Endothelial cell of umbilical vein (primary cell): ENCODE data around the gene NME4. TPM values are rescaled to one million over a fixed set of nuclear protein-coding genes. Genes with fewer than 3 reads are reported as not detected.

Experiments used
- BruUV-seq: library from RNA; stranded (reverse); fragments of 400-500 nt; replicated peaks from 2 replicates; lab custom pipeline; 2021; lab: Mats Ljungman, UMichigan
- CTCF ChIA-PET: fragments of 300-600, 350-600 bp; sonication (Branson Sonifier 250); formaldehyde crosslinking; loops from one replicate; lab custom pipeline; 2021; ENCODE audit warnings: antibody characterized with exemption, inconsistent platforms; lab: Charles Lee
- POLR2A ChIA-PET: fragments of 300-600, 350-600 bp; sonication (Branson Sonifier 250); formaldehyde crosslinking; loops from one replicate; lab custom pipeline; 2021; ENCODE audit warnings: antibody characterized with exemption, inconsistent platforms; lab: Charles Lee
- DNase-seq: peaks from one replicate; pipeline ENCODE4 v3.0.0-alpha.2; 2011; ENCODE audit warnings: low read depth, low spot score
- FAIRE-seq: peaks from 2 replicates; lab custom pipeline; 2011; peaks lifted over from hg19 to GRCh38; lab: Jason Lieb, UNC
- H2AFZ ChIP-seq: 2 replicates; pipeline ENCODE4 v1.6.0; 2012; ENCODE audit warnings: low read depth, low read length, control low read depth, inconsistent platforms
- H3K27ac ChIP-seq: 2 replicates; pipeline ENCODE4 v1.5.1; 2011; ENCODE audit warnings: low read depth, mild to moderate bottlenecking, control low read depth, low read length, moderate library complexity; ENCODE audit not compliant: insufficient read depth
- H3K27me3 ChIP-seq, 2 experiments: 2 replicates each; pipeline versions ENCODE4 v1.6.0 to v1.6.1; 2011; ENCODE audit warnings: low read length in 2 of 2, mixed read lengths in 1 of 2; ENCODE audit not compliant: control insufficient read depth in 2 of 2, insufficient read depth in 2 of 2
- H3K36me3 ChIP-seq, 2 experiments: 2 replicates in 1 of 2; 3 replicates in 1 of 2; pipeline ENCODE4 v1.5.1; 2011; ENCODE audit warnings: low read length in 2 of 2, mild to moderate bottlenecking in 1 of 2, moderate library complexity in 1 of 2; ENCODE audit not compliant: control insufficient read depth in 2 of 2, insufficient read depth in 2 of 2; ENCODE audit errors: extremely low read depth in 1 of 2
- H3K4me1 ChIP-seq: 3 replicates; pipeline ENCODE4 v1.5.1; 2011; ENCODE audit warnings: mild to moderate bottlenecking, low read length; ENCODE audit not compliant: control insufficient read depth, insufficient read depth; ENCODE audit errors: extremely low read depth
- H3K4me2 ChIP-seq: 2 replicates; pipeline ENCODE4 v1.6.1; 2011; ENCODE audit warnings: low read length, control low read depth, mixed read lengths; ENCODE audit not compliant: insufficient read depth
- H3K4me3 ChIP-seq, 3 experiments: fragments of 200-600 bp in 1 of 3; sonication (generic), shearing (Covaris generic) in 1 of 3; replicated peaks in 1 of 3; 2 replicates each; pipeline ENCODE4 v1.5.1; 2011 to 2016; ENCODE audit warnings: control low read depth in 3 of 3, low read length in 3 of 3, mild to moderate bottlenecking in 2 of 3, inconsistent platforms in 1 of 3, low read depth in 1 of 3, moderate library complexity in 1 of 3; ENCODE audit not compliant: insufficient read depth in 1 of 3
- H3K79me2 ChIP-seq: 2 replicates; pipeline ENCODE4 v1.6.0; 2012; ENCODE audit warnings: low read length, inconsistent platforms; ENCODE audit not compliant: control insufficient read depth, insufficient read depth
- H3K9ac ChIP-seq: replicated peaks from 2 replicates; pipeline ENCODE3; 2011; ENCODE audit warnings: low read length, control low read depth; ENCODE audit not compliant: insufficient read depth; ENCODE audit errors: extremely low read depth
- H3K9me1 ChIP-seq: replicated peaks from 3 replicates; pipeline ENCODE4 v1.6.0; 2011; ENCODE audit warnings: mild to moderate bottlenecking, low read length; ENCODE audit not compliant: control insufficient read depth, insufficient read depth; ENCODE audit errors: extremely low read depth
- H3K9me3 ChIP-seq: replicated peaks from 2 replicates; pipeline ENCODE4 v1.5.1; 2012; ENCODE audit warnings: low read length, inconsistent platforms; ENCODE audit not compliant: control insufficient read depth, insufficient read depth
- H4K20me1 ChIP-seq: replicated peaks from 2 replicates; pipeline ENCODE3; 2011; ENCODE audit warnings: mild to moderate bottlenecking, low read length; ENCODE audit not compliant: control insufficient read depth, insufficient read depth; ENCODE audit errors: extremely low read depth
- EZH2 ChIP-seq: IDR thresholded peaks from 2 replicates; pipeline ENCODE4 v1.6.1; 2012; ENCODE audit warnings: borderline replicate concordance, low read depth, mild to moderate bottlenecking, moderate library complexity, low read length, inconsistent platforms; ENCODE audit not compliant: severe bottlenecking
- FOS ChIP-seq: IDR thresholded peaks from 2 replicates; pipeline ENCODE4 v1.6.1; 2011; ENCODE audit warnings: mild to moderate bottlenecking, low read length, moderate library complexity, borderline replicate concordance; ENCODE audit not compliant: insufficient read depth
- MAX ChIP-seq: IDR thresholded peaks from 2 replicates; pipeline ENCODE4 v1.6.1; 2011; ENCODE audit not compliant: insufficient read depth, insufficient read length
- MYC ChIP-seq: IDR thresholded peaks from one replicate; pipeline ENCODE4 v1.6.1; 2011; ENCODE audit warnings: mild to moderate bottlenecking, low read depth, low read length
- POLR2A ChIP-seq: IDR thresholded peaks from 2 replicates; pipeline ENCODE4 v1.6.1; 2012; ENCODE audit warnings: low read depth, mild to moderate bottlenecking, control low read depth, low read length
- dilution Hi-C: fragments of 300-500 bp; cut with MboI; formaldehyde crosslinking; loops from one replicate; pipeline ENCODE4 v1.15.0; 2019; ENCODE audit warnings: low sequenced_read_pairs; ENCODE audit not compliant: extremely low pct_ligation_motif_present
- intact Hi-C: fragments of 100-400 bp; cut with micrococcal nuclease; formaldehyde crosslinking; loops from one replicate; pipeline ENCODE4 v1.10.0; 2022
- polyA plus RNA-seq, 4 experiments: library from polyadenylated mRNA; depleted of rRNA in 3 of 4; stranded (reverse) in 3 of 4; unstranded in 1 of 4; fragments of >200 nt; gene quantifications; 2 replicates each; pipeline versions ENCODE4 v1.2.1 to v1.2.3, GENCODE V29; 2011 to 2012; ENCODE audit warnings: missing spikeins in 1 of 4
- total RNA-seq: library from RNA; stranded (reverse); gene quantifications from 2 replicates; pipeline ENCODE4 v1.2.3, GENCODE V29; 2021
- TF ChIP-seq, protein P1 (sequence below), 2 donors: IDR thresholded peaks; 1 replicate in 1 of 2; 2 replicates in 1 of 2; pipeline ENCODE4 v1.5.1; 2011; ENCODE audit warnings: low read length in 2 of 2, mild to moderate bottlenecking in 2 of 2, moderate library complexity in 2 of 2, control low read depth in 1 of 2, inconsistent platforms in 1 of 2, low read depth in 1 of 2; ENCODE audit not compliant: insufficient read depth in 1 of 2; ENCODE audit errors: extremely low read depth in 1 of 2

The NME4 gene
- total and polyA plus RNA-seq, 2 donors (not counting 3 experiments of a cell fraction or from before 2014, with no cell fraction given) = 170 to 264 TPM

DNA sequence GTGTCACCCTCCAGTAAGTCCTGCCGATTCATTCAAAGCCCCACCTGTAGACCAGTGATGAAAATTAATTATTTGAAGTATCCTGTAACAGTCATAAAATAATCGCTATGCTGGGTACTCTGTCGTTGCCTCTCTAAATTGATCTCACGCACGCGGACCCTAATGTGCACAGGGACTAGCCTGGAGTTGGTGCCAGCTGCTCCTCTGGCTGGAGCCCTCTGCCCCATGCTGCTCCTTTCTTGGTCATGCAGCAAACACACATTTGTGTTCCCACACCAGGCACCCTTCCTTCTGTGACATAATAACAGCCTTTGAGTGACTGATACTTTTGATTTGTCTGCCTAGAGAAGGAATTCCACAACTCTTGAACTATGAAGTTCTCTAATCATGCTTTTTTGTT, 44.4 kb downstream of the NME4 start:
- no peaks in the 10 kb centered on the region for H3K9me1 ChIP-seq
- dilution Hi-C loops (no loop called here), intact Hi-C loops (no loop called here)
- no peaks in the 10 kb centered on the region for H3K36me3 ChIP-seq
- no peak overlapping the region for H3K4me2 ChIP-seq
- TF ChIP-seq FOS = no peak
- TF ChIP-seq POLR2A = no peak
- TF ChIP-seq MAX = no peak
- no peak for TF ChIP-seq MYC
- TF ChIP-seq, protein P1, sequence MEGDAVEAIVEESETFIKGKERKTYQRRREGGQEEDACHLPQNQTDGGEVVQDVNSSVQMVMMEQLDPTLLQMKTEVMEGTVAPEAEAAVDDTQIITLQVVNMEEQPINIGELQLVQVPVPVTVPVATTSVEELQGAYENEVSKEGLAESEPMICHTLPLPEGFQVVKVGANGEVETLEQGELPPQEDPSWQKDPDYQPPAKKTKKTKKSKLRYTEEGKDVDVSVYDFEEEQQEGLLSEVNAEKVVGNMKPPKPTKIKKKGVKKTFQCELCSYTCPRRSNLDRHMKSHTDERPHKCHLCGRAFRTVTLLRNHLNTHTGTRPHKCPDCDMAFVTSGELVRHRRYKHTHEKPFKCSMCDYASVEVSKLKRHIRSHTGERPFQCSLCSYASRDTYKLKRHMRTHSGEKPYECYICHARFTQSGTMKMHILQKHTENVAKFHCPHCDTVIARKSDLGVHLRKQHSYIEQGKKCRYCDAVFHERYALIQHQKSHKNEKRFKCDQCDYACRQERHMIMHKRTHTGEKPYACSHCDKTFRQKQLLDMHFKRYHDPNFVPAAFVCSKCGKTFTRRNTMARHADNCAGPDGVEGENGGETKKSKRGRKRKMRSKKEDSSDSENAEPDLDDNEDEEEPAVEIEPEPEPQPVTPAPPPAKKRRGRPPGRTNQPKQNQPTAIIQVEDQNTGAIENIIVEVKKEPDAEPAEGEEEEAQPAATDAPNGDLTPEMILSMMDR (IDR thresholded peaks at IDR 0.05; ENCODE audit: extremely low read depth in 1 of 2, insufficient read depth in 1 of 2, low read depth in 1 of 2, low read length in 2 of 2) = no peak
- H3K27me3 ChIP-seq = no peaks in the 10 kb centered on the region
- no peak for FAIRE-seq
- H3K4me1 ChIP-seq = no peaks in the 10 kb centered on the region
- ChIA-PET POLR2A (no interaction called here), CTCF (no interaction called here)
- H3K4me3 ChIP-seq = no peak overlapping the region
- no peak overlapping the region for H3K9ac ChIP-seq
- H3K27ac ChIP-seq = no peak overlapping the region
- no peak for DNase-seq
- H2AFZ ChIP-seq = no peak overlapping the region
- H4K20me1 ChIP-seq = no peaks in the 10 kb centered on the region
- H3K79me2 ChIP-seq = peaks cover 63% of the 10 kb centered on the region
- no peaks in the 10 kb centered on the region for H3K9me3 ChIP-seq
- no TSS peak for BruUV-seq

GRCh38 chr16:442976-443375, 46.0 kb downstream of the NME4 start:
- no TSS peak for BruUV-seq
- no peak for DNase-seq
- ChIA-PET CTCF (interaction anchor here (1.8 kb wide), 1 partner anchor 44 kb away, joined by 5 read pairs; no protein-coding TSS in a partner anchor), POLR2A (no interaction called here)
- Histone ChIP-seq H2AFZ (no peak overlapping the region), H3K36me3 (no peaks in the 10 kb centered on the region), H3K4me3 (no peak overlapping the region), H3K27ac (no peak overlapping the region), H4K20me1 (no peaks in the 10 kb centered on the region), H3K4me2 (no peak overlapping the region), H3K9me3 (no peaks in the 10 kb centered on the region), H3K9ac (no peak overlapping the region), H3K27me3 (no peaks in the 10 kb centered on the region), H3K4me1 (no peaks in the 10 kb centered on the region), H3K9me1 (no peaks in the 10 kb centered on the region), H3K79me2 (peaks cover 59% of the 10 kb centered on the region)
- FAIRE-seq = no peak
- intact Hi-C loops = no loop called here
- dilution Hi-C loops = no loop called here
- TF ChIP-seq EZH2 = no peak
